WTC11 (cell line): ENCODE measurements around the gene SLU7. TPM values are rescaled to one million over a fixed set of nuclear protein-coding genes. Genes with fewer than 3 reads are reported as not detected.

Source experiments
- ATAC-seq: fragments of 200-7000 bp; cut with Tn5 transposase; 2 replicates; pipeline ENCODE4 v1.10.0; 2021; ENCODE audit warnings: mild to moderate bottlenecking, moderate library complexity
- CTCF ChIA-PET: fragments of 300-600 bp; sonication (Branson Sonifier 250); formaldehyde crosslinking; loops from one replicate; lab custom pipeline; 2021; ENCODE audit warnings: antibody characterized with exemption; lab: Charles Lee
- POLR2A ChIA-PET: fragments of 350-600 bp; sonication (Branson Sonifier 250); formaldehyde crosslinking; loops from one replicate; lab custom pipeline; 2021; ENCODE audit warnings: antibody characterized with exemption; lab: Charles Lee
- DNase-seq: peaks from one replicate; pipeline ENCODE4 v3.0.0; 2021; ENCODE audit warnings: low spot score
- H3K27ac Mint-ChIP-seq: 2 replicates; pipeline ENCODE4 v1.8.0; 2021; ENCODE audit warnings: mixed read lengths
- H3K27me3 Mint-ChIP-seq: 2 replicates; pipeline ENCODE4 v1.8.0; 2021; ENCODE audit warnings: low read depth, mild to moderate bottlenecking, moderate library complexity, mixed read lengths
- H3K36me3 Mint-ChIP-seq: 2 replicates; pipeline ENCODE4 v1.8.0; 2021; ENCODE audit warnings: mixed read lengths
- H3K4me1 Mint-ChIP-seq: 2 replicates; pipeline ENCODE4 v1.8.0; 2022; ENCODE audit warnings: mixed read lengths
- H3K4me3 Mint-ChIP-seq: 2 replicates; pipeline ENCODE4 v1.8.0; 2021; ENCODE audit warnings: mild to moderate bottlenecking, moderate library complexity, mixed read lengths
- H3K9me3 Mint-ChIP-seq: 2 replicates; pipeline ENCODE4 v1.8.0; 2021; ENCODE audit warnings: mixed read lengths
- ATF1 ChIP-seq: sonication (generic); formaldehyde crosslinking; IDR thresholded peaks from 2 replicates; pipeline ENCODE4 v1.8.1; 2023; ENCODE audit warnings: mild to moderate bottlenecking, moderate library complexity, missing genetic modification reagents
- CREB1 ChIP-seq: sonication (generic); formaldehyde crosslinking; IDR thresholded peaks from 2 replicates; pipeline ENCODE4 v1.8.0; 2023; ENCODE audit warnings: mild to moderate bottlenecking, missing genetic modification reagents
- FOXJ3 ChIP-seq: sonication (generic); formaldehyde crosslinking; IDR thresholded peaks from 2 replicates; pipeline ENCODE4 v1.9.0; 2021; ENCODE audit warnings: missing genetic modification reagents, mild to moderate bottlenecking, borderline replicate concordance
- JUN ChIP-seq: sonication (generic); formaldehyde crosslinking; IDR thresholded peaks from 2 replicates; pipeline ENCODE4 v1.8.0; 2023; ENCODE audit warnings: mild to moderate bottlenecking, missing genetic modification reagents
- MAX ChIP-seq: sonication (generic); formaldehyde crosslinking; IDR thresholded peaks from 2 replicates; pipeline ENCODE4 v1.8.0; 2022; ENCODE audit warnings: mild to moderate bottlenecking, missing genetic modification reagents
- MYBL2 ChIP-seq: sonication (generic); formaldehyde crosslinking; IDR thresholded peaks from 2 replicates; pipeline ENCODE4 v1.8.1; 2023; ENCODE audit warnings: mild to moderate bottlenecking, moderate library complexity, missing genetic modification reagents
- NFYB ChIP-seq: sonication (generic); formaldehyde crosslinking; conservative IDR thresholded peaks from 2 replicates; pipeline ENCODE4 v1.8.0; 2022; ENCODE audit warnings: low read depth, missing genetic modification reagents
- NR1H2 ChIP-seq: sonication (generic); formaldehyde crosslinking; IDR thresholded peaks from 2 replicates; pipeline ENCODE4 v1.9.0; 2021; ENCODE audit warnings: mild to moderate bottlenecking, moderate library complexity, missing genetic modification reagents
- NR2C2 ChIP-seq: sonication (generic); formaldehyde crosslinking; IDR thresholded peaks from 2 replicates; pipeline ENCODE4 v1.8.0; 2022; ENCODE audit warnings: mild to moderate bottlenecking, missing genetic modification reagents
- NR3C1 ChIP-seq: sonication (generic); formaldehyde crosslinking; conservative IDR thresholded peaks from 2 replicates; pipeline ENCODE4 v1.8.1; 2023; ENCODE audit warnings: low read depth, mild to moderate bottlenecking, missing genetic modification reagents
- PREB ChIP-seq: sonication (generic); formaldehyde crosslinking; IDR thresholded peaks from 2 replicates; pipeline ENCODE4 v1.8.1; 2022; ENCODE audit warnings: mild to moderate bottlenecking, missing genetic modification reagents, moderate library complexity, borderline replicate concordance
- SMAD3 ChIP-seq: sonication (generic); formaldehyde crosslinking; IDR thresholded peaks from 2 replicates; pipeline ENCODE4 v1.8.0; 2022; ENCODE audit warnings: missing genetic modification reagents, mild to moderate bottlenecking, borderline replicate concordance
- SOX15 ChIP-seq: fragments of 250-450 bp; sonication (Bioruptor Pico); IDR thresholded peaks from 2 replicates; pipeline ENCODE4 v1.9.0; 2021; ENCODE audit warnings: mild to moderate bottlenecking
- TCF7 ChIP-seq: sonication (generic); formaldehyde crosslinking; IDR thresholded peaks from 2 replicates; pipeline ENCODE4 v1.8.0; 2022; ENCODE audit warnings: mild to moderate bottlenecking, low read depth, missing genetic modification reagents, moderate library complexity
- ZNF121 ChIP-seq: sonication (generic); formaldehyde crosslinking; IDR thresholded peaks from 2 replicates; pipeline ENCODE4 v1.8.0; 2023; ENCODE audit warnings: missing genetic modification reagents
- ZNF232 ChIP-seq: sonication (generic); formaldehyde crosslinking; IDR thresholded peaks from 2 replicates; pipeline ENCODE4 v1.8.0; 2022; ENCODE audit warnings: mild to moderate bottlenecking, missing genetic modification reagents
- ZNF423 ChIP-seq: fragments of 250-450 bp; sonication (Bioruptor Pico); IDR thresholded peaks from 2 replicates; pipeline ENCODE4 v2.1.2; 2022; ENCODE audit warnings: mild to moderate bottlenecking, moderate library complexity
- total RNA-seq: library from RNA; stranded (reverse); gene quantifications from 3 replicates; pipeline ENCODE4 v1.2.3, GENCODE V29; 2021
- TF ChIP-seq, protein P1 (sequence below): fragments of 200-600 bp; IDR thresholded peaks from 2 replicates; pipeline ENCODE4 v1.8.0; 2022; ENCODE audit warnings: antibody characterized with exemption
- TF ChIP-seq, protein P2 (sequence below): sonication (generic); formaldehyde crosslinking; IDR thresholded peaks from 2 replicates; pipeline ENCODE4 v1.8.0; 2023; ENCODE audit warnings: mild to moderate bottlenecking, missing genetic modification reagents
- TF ChIP-seq, protein P3 (sequence below): sonication (generic); formaldehyde crosslinking; IDR thresholded peaks from 2 replicates; pipeline ENCODE4 v1.8.0; 2022; ENCODE audit warnings: mild to moderate bottlenecking, missing genetic modification reagents
- TF ChIP-seq, protein P4 (sequence below): sonication (generic); formaldehyde crosslinking; IDR thresholded peaks from 2 replicates; pipeline ENCODE4 v1.8.1; 2023; ENCODE audit warnings: mild to moderate bottlenecking, missing genetic modification reagents

SLU7 gene
- total RNA-seq, 1 experiment from 2014 or later, result 32.5 TPM

GRCh38 chr5:160379511-160379910 lies 39.4 kb downstream of the SLU7 start:
- ATAC-seq (no peak), DNase-seq (no peak)
- Mint-ChIP-seq H3K4me3 (no peak overlapping the region), H3K9me3 (no peaks in the 10 kb centered on the region), H3K27me3 (no peaks in the 10 kb centered on the region; the same call in none of the 2 replicates), H3K36me3 (no peaks in the 10 kb centered on the region), H3K4me1 (peaks cover 8% of the 10 kb centered on the region), H3K27ac (no peak overlapping the region)
- ChIA-PET CTCF (interaction anchor here (1.1 to 1.6 kb wide), 6 partner anchors 9 to 358 kb away, joined by 3 to 9 read pairs (median 3); partner anchors contain the start of gene C1QTNF2), POLR2A (interaction anchor here (1.2 kb wide), 1 partner anchor 203 kb away, joined by 4 read pairs; no protein-coding TSS in a partner anchor)
- TF ChIP-seq ZNF232 (no peak), MAX (no peak), PREB (no peak), CREB1 (no peak), MYBL2 (CRISPR knock-in tag) (no peak), SOX15 (CRISPR knock-in tag) (no peak), NFYB (CRISPR knock-in tag) (no peak)
- TF ChIP-seq, protein P1, sequence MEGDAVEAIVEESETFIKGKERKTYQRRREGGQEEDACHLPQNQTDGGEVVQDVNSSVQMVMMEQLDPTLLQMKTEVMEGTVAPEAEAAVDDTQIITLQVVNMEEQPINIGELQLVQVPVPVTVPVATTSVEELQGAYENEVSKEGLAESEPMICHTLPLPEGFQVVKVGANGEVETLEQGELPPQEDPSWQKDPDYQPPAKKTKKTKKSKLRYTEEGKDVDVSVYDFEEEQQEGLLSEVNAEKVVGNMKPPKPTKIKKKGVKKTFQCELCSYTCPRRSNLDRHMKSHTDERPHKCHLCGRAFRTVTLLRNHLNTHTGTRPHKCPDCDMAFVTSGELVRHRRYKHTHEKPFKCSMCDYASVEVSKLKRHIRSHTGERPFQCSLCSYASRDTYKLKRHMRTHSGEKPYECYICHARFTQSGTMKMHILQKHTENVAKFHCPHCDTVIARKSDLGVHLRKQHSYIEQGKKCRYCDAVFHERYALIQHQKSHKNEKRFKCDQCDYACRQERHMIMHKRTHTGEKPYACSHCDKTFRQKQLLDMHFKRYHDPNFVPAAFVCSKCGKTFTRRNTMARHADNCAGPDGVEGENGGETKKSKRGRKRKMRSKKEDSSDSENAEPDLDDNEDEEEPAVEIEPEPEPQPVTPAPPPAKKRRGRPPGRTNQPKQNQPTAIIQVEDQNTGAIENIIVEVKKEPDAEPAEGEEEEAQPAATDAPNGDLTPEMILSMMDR, result no peak
- TF ChIP-seq, protein P2, sequence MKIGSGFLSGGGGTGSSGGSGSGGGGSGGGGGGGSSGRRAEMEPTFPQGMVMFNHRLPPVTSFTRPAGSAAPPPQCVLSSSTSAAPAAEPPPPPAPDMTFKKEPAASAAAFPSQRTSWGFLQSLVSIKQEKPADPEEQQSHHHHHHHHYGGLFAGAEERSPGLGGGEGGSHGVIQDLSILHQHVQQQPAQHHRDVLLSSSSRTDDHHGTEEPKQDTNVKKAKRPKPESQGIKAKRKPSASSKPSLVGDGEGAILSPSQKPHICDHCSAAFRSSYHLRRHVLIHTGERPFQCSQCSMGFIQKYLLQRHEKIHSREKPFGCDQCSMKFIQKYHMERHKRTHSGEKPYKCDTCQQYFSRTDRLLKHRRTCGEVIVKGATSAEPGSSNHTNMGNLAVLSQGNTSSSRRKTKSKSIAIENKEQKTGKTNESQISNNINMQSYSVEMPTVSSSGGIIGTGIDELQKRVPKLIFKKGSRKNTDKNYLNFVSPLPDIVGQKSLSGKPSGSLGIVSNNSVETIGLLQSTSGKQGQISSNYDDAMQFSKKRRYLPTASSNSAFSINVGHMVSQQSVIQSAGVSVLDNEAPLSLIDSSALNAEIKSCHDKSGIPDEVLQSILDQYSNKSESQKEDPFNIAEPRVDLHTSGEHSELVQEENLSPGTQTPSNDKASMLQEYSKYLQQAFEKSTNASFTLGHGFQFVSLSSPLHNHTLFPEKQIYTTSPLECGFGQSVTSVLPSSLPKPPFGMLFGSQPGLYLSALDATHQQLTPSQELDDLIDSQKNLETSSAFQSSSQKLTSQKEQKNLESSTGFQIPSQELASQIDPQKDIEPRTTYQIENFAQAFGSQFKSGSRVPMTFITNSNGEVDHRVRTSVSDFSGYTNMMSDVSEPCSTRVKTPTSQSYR (CRISPR knock-in tag), result no peak
- TF ChIP-seq, protein P3, sequence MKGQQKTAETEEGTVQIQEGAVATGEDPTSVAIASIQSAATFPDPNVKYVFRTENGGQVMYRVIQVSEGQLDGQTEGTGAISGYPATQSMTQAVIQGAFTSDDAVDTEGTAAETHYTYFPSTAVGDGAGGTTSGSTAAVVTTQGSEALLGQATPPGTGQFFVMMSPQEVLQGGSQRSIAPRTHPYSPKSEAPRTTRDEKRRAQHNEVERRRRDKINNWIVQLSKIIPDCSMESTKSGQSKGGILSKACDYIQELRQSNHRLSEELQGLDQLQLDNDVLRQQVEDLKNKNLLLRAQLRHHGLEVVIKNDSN (CRISPR knock-in tag), result no peak

DNA sequence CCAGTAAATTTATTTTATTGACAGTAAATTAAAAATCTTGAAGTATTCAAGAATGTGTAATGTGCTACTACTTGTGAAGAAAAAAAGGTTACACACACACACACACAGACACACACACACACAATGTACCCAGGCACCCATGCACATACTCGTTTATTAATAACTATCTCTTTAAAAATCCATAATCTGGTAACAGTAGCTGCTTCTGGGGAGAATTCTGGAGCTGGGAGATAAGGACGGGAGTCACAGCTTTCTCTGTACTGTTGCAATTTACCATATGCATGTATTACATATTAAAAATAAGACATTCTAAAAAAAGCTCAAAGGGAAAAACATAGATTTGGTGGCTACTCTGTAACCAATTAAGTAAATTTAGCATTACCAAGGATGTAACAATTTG lies 40.6 kb downstream of the SLU7 start:
- POLR2A ChIA-PET, result no interaction called here
- TF ChIP-seq NR3C1 (CRISPR knock-in tag), result no peak
- TF ChIP-seq SMAD3 (CRISPR knock-in tag), result no peak
- TF ChIP-seq NR1H2 (CRISPR knock-in tag), result no peak
- no peak for TF ChIP-seq ATF1 (CRISPR knock-in tag)
- TF ChIP-seq ZNF423 (CRISPR knock-in tag), result no peak
- TF ChIP-seq TCF7 (CRISPR knock-in tag), result no peak
- no peak for TF ChIP-seq FOXJ3 (CRISPR knock-in tag)
- no peak for TF ChIP-seq NR2C2 (CRISPR knock-in tag)
- TF ChIP-seq, protein P4, sequence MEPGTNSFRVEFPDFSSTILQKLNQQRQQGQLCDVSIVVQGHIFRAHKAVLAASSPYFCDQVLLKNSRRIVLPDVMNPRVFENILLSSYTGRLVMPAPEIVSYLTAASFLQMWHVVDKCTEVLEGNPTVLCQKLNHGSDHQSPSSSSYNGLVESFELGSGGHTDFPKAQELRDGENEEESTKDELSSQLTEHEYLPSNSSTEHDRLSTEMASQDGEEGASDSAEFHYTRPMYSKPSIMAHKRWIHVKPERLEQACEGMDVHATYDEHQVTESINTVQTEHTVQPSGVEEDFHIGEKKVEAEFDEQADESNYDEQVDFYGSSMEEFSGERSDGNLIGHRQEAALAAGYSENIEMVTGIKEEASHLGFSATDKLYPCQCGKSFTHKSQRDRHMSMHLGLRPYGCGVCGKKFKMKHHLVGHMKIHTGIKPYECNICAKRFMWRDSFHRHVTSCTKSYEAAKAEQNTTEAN (CRISPR knock-in tag), result no peak
- TF ChIP-seq, protein P2 (CRISPR knock-in tag), result no peak
- no peak for TF ChIP-seq SOX15 (CRISPR knock-in tag)
- no peak for TF ChIP-seq ZNF121 (CRISPR knock-in tag)
- TF ChIP-seq JUN, result no peak
- CTCF ChIA-PET, result interaction anchor here (1.5 kb wide), 1 partner anchor 16 kb away, joined by 3 read pairs; no protein-coding TSS in a partner anchor
- no peaks in the 10 kb centered on the region for H3K36me3 Mint-ChIP-seq
- DNase-seq, result no peak
- H3K27me3 Mint-ChIP-seq, result peaks cover 2% of the 10 kb centered on the region
- no peak for ATAC-seq
- H3K4me3 Mint-ChIP-seq, result no peak overlapping the region
- peaks cover 8% of the 10 kb centered on the region for H3K4me1 Mint-ChIP-seq
- no peaks in the 10 kb centered on the region for H3K9me3 Mint-ChIP-seq
- no peak overlapping the region for H3K27ac Mint-ChIP-seq
